ENCODE results near the gene ZBP1.

The ZBP1 gene

DNA sequence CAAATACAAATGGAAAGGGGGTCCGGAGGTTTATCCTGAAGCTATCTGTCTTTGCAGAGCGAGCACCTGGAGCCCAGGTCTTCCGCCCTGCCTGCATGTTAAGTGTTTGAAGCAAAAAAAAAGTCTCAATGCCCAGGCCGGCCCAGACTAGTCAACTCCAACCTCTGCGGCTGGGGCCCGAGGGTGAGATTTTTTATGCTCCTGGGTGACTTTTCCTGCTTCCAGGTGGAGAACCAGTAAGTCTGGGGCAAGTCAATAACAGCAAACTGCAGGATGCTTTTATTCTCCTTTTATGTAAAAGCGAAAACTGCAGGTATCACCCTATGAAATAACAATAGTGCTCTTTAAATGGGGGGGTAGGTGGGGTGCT is 2.0 kb upstream of the ZBP1 start:
- Histone ChIP-seq H3K9me3 (replicated peaks; ENCODE audit: insufficient read depth, low read length) (no peaks in the 10 kb centered on the region), H3K4me2 (ENCODE audit: low read depth, low read length) (peak overlapping the region; percentile 97; the same call in 1 of the 2 replicates), H3K79me2 (ENCODE audit: low read length) (peaks cover 12% of the 10 kb centered on the region), H3K4me3 (ENCODE audit: low read length) (no peak overlapping the region), H3K9ac (ENCODE audit: low read length) (no peak overlapping the region), H3K36me3 (replicated peaks; ENCODE audit: insufficient read depth, low read length) (no peaks in the 10 kb centered on the region), H2AFZ (ENCODE audit: low read length) (no peak overlapping the region), H4K20me1 (ENCODE audit: insufficient read depth, low read length) (no peaks in the 10 kb centered on the region), H3K27ac (ENCODE audit: low read length) (no peak overlapping the region), H3K27me3 (replicated peaks; ENCODE audit: insufficient read depth, low read length) (peaks cover 18% of the 10 kb centered on the region; the same call in 1 of the 2 replicates), H3K4me1 (ENCODE audit: low read length) (peaks cover 26% of the 10 kb centered on the region), H3K9me2 (replicated peaks; ENCODE audit: insufficient read depth, low read length) (no peaks in the 10 kb centered on the region), H3F3A (ENCODE audit: insufficient read depth, low read length) (peaks cover 46% of the 10 kb centered on the region)
- TF ChIP-seq, protein P1, sequence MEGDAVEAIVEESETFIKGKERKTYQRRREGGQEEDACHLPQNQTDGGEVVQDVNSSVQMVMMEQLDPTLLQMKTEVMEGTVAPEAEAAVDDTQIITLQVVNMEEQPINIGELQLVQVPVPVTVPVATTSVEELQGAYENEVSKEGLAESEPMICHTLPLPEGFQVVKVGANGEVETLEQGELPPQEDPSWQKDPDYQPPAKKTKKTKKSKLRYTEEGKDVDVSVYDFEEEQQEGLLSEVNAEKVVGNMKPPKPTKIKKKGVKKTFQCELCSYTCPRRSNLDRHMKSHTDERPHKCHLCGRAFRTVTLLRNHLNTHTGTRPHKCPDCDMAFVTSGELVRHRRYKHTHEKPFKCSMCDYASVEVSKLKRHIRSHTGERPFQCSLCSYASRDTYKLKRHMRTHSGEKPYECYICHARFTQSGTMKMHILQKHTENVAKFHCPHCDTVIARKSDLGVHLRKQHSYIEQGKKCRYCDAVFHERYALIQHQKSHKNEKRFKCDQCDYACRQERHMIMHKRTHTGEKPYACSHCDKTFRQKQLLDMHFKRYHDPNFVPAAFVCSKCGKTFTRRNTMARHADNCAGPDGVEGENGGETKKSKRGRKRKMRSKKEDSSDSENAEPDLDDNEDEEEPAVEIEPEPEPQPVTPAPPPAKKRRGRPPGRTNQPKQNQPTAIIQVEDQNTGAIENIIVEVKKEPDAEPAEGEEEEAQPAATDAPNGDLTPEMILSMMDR (IDR thresholded peaks at IDR 0.05; ENCODE audit: low read length), result no peak
- TF ChIP-seq EZH2phosphoT487 (IDR thresholded peaks at IDR 0.05; ENCODE audit: low read length) (no peak), EZH2 (optimal IDR thresholded peaks at IDR 0.05; ENCODE audit: low read depth, low read length) (no peak)
- DNase-seq, result no peak

- Histone ChIP-seq H3K27me3 (replicated peaks; ENCODE audit: insufficient read depth, low read length) (peaks cover 16% of the 10 kb centered on the region; the same call in 1 of the 2 replicates), H3K79me2 (ENCODE audit: low read length) (peaks cover 18% of the 10 kb centered on the region), H3K27ac (ENCODE audit: low read length) (peak overlapping the region; percentile 98), H3K9me3 (replicated peaks; ENCODE audit: insufficient read depth, low read length) (no peaks in the 10 kb centered on the region), H3K4me3 (ENCODE audit: low read length) (peak overlapping the region; percentile 34), H3F3A (ENCODE audit: insufficient read depth, low read length) (peaks cover 46% of the 10 kb centered on the region), H3K4me1 (ENCODE audit: low read length) (peaks cover 32% of the 10 kb centered on the region), H3K9ac (ENCODE audit: low read length) (peak overlapping the region; percentile 84), H3K9me2 (replicated peaks; ENCODE audit: insufficient read depth, low read length) (no peaks in the 10 kb centered on the region), H2AFZ (ENCODE audit: low read length) (peak overlapping the region; percentile 42), H4K20me1 (ENCODE audit: insufficient read depth, low read length) (no peaks in the 10 kb centered on the region), H3K4me2 (ENCODE audit: low read depth, low read length) (peak overlapping the region; percentile 97), H3K36me3 (replicated peaks; ENCODE audit: insufficient read depth, low read length) (no peaks in the 10 kb centered on the region)
- DNase-seq, result no peak
- TF ChIP-seq EZH2 (optimal IDR thresholded peaks at IDR 0.05; ENCODE audit: low read depth, low read length) (no peak), EZH2phosphoT487 (IDR thresholded peaks at IDR 0.05; ENCODE audit: low read length) (no peak)
- TF ChIP-seq, protein P1 (IDR thresholded peaks at IDR 0.05; ENCODE audit: low read length), result no peak
Measured at GRCh38 chr20:57621421-57622200, 1.4 kb upstream of the ZBP1 start.

DNA sequence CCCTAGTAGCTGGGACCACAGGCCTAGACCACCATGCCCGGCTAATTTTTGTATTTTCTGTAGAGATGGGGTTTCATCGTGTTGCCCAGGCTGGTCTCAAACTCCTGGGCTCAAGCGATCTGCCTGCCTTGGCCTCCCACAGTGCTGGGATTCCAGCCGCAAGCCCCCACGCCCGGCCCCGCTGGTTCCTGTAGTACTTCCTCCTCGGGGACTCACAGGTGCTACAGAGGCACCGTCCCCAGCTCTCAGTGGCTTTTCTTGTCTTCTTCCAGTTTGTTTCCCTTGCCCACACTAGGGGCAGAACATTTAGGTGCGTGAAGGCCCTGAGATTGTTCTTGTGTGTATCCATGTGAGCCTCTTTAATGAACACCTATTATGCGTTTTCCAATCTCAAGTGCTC is 773 bp upstream of the ZBP1 start:
- Histone ChIP-seq H2AFZ (ENCODE audit: low read length) (peak overlapping the region; percentile 42), H3K9ac (ENCODE audit: low read length) (peak overlapping the region; percentile 84), H3K4me2 (ENCODE audit: low read depth, low read length) (peak overlapping the region; percentile 97), H3K9me3 (replicated peaks; ENCODE audit: insufficient read depth, low read length) (no peaks in the 10 kb centered on the region), H3K36me3 (replicated peaks; ENCODE audit: insufficient read depth, low read length) (no peaks in the 10 kb centered on the region), H3K4me1 (ENCODE audit: low read length) (peaks cover 32% of the 10 kb centered on the region), H3K27me3 (replicated peaks; ENCODE audit: insufficient read depth, low read length) (peaks cover 11% of the 10 kb centered on the region; the same call in 1 of the 2 replicates), H3K79me2 (ENCODE audit: low read length) (peaks cover 24% of the 10 kb centered on the region), H3F3A (ENCODE audit: insufficient read depth, low read length) (peaks cover 46% of the 10 kb centered on the region), H3K27ac (ENCODE audit: low read length) (peak overlapping the region; percentile 98), H3K9me2 (replicated peaks; ENCODE audit: insufficient read depth, low read length) (no peaks in the 10 kb centered on the region), H3K4me3 (ENCODE audit: low read length) (peak overlapping the region; percentile 34), H4K20me1 (ENCODE audit: insufficient read depth, low read length) (no peaks in the 10 kb centered on the region)
- peak; percentile 78 for DNase-seq
- TF ChIP-seq, protein P1 (IDR thresholded peaks at IDR 0.05; ENCODE audit: low read length), result peak; percentile 28
- TF ChIP-seq EZH2phosphoT487 (IDR thresholded peaks at IDR 0.05; ENCODE audit: low read length) (no peak), EZH2 (optimal IDR thresholded peaks at IDR 0.05; ENCODE audit: low read depth, low read length) (no peak)
